GM10266 (cell line): ENCODE results near the gene GLCCI1.
A peak's percentile ranks its signal among the peaks of the same experiment; 100 is the strongest.

Source experiments
- DNase-seq: peaks from one replicate; pipeline ENCODE4 v3.0.0; 2012; ENCODE audit errors: extremely low spot score
- CTCF ChIP-seq: IDR thresholded peaks from 2 replicates; pipeline ENCODE4 v1.5.1; 2012; ENCODE audit warnings: mild to moderate bottlenecking, low read depth; ENCODE audit not compliant: control insufficient read depth, insufficient read depth; ENCODE audit errors: missing control alignments

GLCCI1 gene

GRCh38 chr7:8131694-8132605, 163.4 kb downstream of the GLCCI1 start:
- no peak for TF ChIP-seq CTCF
- DNase-seq, result peak; percentile 42

- no peak for TF ChIP-seq CTCF
- no peak for DNase-seq
Observed at GRCh38 chr7:8133188-8133848, 164.7 kb downstream of the GLCCI1 start.

- no peak for TF ChIP-seq CTCF
- DNase-seq, result peak; percentile 68
Observed at GRCh38 chr7:8134089-8134733, 165.6 kb downstream of the GLCCI1 start.

- no peak for TF ChIP-seq CTCF
Observed at GRCh38 chr7:8135417-8135816, 166.8 kb downstream of the GLCCI1 start.

GRCh38 chr7:8136051-8136730, 167.6 kb downstream of the GLCCI1 start:
- DNase-seq, result no peak

More at GRCh38 chr7:8135417-8135816, 166.8 kb downstream of the GLCCI1 start:
- no peak for DNase-seq

More at GRCh38 chr7:8136051-8136730, 167.6 kb downstream of the GLCCI1 start:
- no peak for TF ChIP-seq CTCF
